NCI-H2029 (cell line): Measurements from ENCODE around the gene NCOA3.

Experiments used
- DNase-seq: peaks from one replicate; lab custom pipeline; 2025; lab: John Stamatoyannopoulos, UW

Gene NCOA3

GRCh38 chr20:47635256-47635655 lies 133.6 kb downstream of the NCOA3 start:
- DNase-seq = no peak

GRCh38 chr20:47638851-47639250 lies 137.2 kb downstream of the NCOA3 start:
- no peak for DNase-seq

- no peak for DNase-seq
Observed at GRCh38 chr20:47642118-47642517, 140.4 kb downstream of the NCOA3 start.

- peak; percentile 60 for DNase-seq
Observed at GRCh38 chr20:47642624-47643023, 140.9 kb downstream of the NCOA3 start.

GRCh38 chr20:47645632-47646031 lies 143.9 kb downstream of the NCOA3 start:
- DNase-seq = no peak

GRCh38 chr20:47647994-47648393 lies 146.3 kb downstream of the NCOA3 start:
- no peak for DNase-seq

- DNase-seq = no peak
Observed at GRCh38 chr20:47648943-47649342, 147.3 kb downstream of the NCOA3 start.

GRCh38 chr20:47652301-47652700 lies 150.6 kb downstream of the NCOA3 start:
- DNase-seq = no peak

GRCh38 chr20:47652794-47653193 lies 151.1 kb downstream of the NCOA3 start:
- DNase-seq = no peak

- DNase-seq = no peak
Observed at GRCh38 chr20:47653869-47654268, 152.2 kb downstream of the NCOA3 start.

- DNase-seq = no peak
Observed at GRCh38 chr20:47654370-47654769, 152.7 kb downstream of the NCOA3 start.

- DNase-seq = no peak
Observed at GRCh38 chr20:47655635-47656034, 153.9 kb downstream of the NCOA3 start.

- DNase-seq = no peak
Observed at GRCh38 chr20:47656318-47656717, 154.6 kb downstream of the NCOA3 start.

GRCh38 chr20:47659904-47660601 lies 158.4 kb downstream of the NCOA3 start:
- DNase-seq = no peak

- DNase-seq = no peak
Observed at GRCh38 chr20:47660602-47660905, 158.9 kb downstream of the NCOA3 start.

- no peak for DNase-seq
Observed at GRCh38 chr20:47660983-47661700, 159.5 kb downstream of the NCOA3 start.

- DNase-seq = no peak
Observed at GRCh38 chr20:47661714-47662113, 160.0 kb downstream of the NCOA3 start.

GRCh38 chr20:47662483-47663353 lies 161.0 kb downstream of the NCOA3 start:
- no peak for DNase-seq

GRCh38 chr20:47663354-47664067 lies 161.8 kb downstream of the NCOA3 start:
- DNase-seq = peak; percentile 16

GRCh38 chr20:47664068-47664437 lies 162.4 kb downstream of the NCOA3 start:
- no peak for DNase-seq

GRCh38 chr20:47664744-47665143 lies 163.1 kb downstream of the NCOA3 start:
- DNase-seq = no peak
